Fibroblast of skin of left biceps (primary cell): ENCODE measurements around the gene CLPTM1.

ENCODE experiments used
- DNase-seq, 2 experiments: peaks; one replicate each; pipeline ENCODE4 v3.0.0-alpha.2; 2013; ENCODE audit warnings: low read depth in 2 of 2

CLPTM1 gene

DNA sequence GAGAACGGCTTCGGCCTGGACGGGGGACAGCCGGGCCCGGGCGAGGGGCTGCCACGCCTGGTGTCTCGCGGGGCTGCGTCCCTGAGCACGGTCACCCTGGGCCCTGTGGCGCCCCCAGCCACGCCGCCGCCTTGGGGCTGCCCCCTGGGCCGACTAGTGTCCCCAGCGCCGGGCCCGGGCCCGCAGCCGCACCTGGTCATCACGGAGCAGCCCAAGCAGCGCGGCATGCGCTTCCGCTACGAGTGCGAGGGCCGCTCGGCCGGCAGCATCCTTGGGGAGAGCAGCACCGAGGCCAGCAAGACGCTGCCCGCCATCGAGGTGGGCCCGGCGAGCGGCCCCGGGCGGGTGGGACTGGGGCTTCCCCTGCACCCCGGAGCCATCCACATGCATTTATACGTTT lies 56.8 kb downstream of the CLPTM1 start:
- no peak for DNase-seq

- no peak for DNase-seq
Observed at GRCh38 chr19:45016388-45017314, 61.5 kb downstream of the CLPTM1 start.

DNA sequence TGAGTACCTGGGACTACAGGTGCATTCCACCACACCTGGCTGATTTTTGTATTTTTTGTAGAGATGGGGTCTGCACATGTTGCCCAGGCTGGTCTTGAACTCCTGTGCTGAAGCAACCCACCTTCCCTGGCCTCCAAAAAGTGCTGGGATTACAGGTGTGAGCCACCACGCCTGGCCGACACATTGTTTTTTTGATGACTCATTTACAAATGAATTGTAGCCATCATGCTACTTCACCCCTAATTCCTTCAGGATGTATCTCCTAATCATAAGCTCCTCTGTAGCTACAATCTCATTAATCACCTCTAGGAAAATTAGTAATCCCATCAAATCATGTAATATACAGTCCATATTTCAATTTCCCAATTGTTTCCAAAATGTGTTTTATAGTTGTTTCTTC lies 64.0 kb downstream of the CLPTM1 start:
- DNase-seq = no peak

- no peak for DNase-seq
Observed at GRCh38 chr19:45020071-45020470, 64.9 kb downstream of the CLPTM1 start.

- no peak for DNase-seq
Observed at GRCh38 chr19:45021971-45022370, 66.8 kb downstream of the CLPTM1 start.

- DNase-seq = no peak
Observed at GRCh38 chr19:45023048-45023447, 67.9 kb downstream of the CLPTM1 start.

- DNase-seq = no peak
Observed at GRCh38 chr19:45025264-45025663, 70.1 kb downstream of the CLPTM1 start.

GRCh38 chr19:45027371-45027770 lies 72.2 kb downstream of the CLPTM1 start:
- DNase-seq = no peak

- DNase-seq = no peak
Observed at GRCh38 chr19:45030825-45031224, 75.6 kb downstream of the CLPTM1 start.

GRCh38 chr19:45032421-45032820 lies 77.2 kb downstream of the CLPTM1 start:
- DNase-seq = no peak

DNA sequence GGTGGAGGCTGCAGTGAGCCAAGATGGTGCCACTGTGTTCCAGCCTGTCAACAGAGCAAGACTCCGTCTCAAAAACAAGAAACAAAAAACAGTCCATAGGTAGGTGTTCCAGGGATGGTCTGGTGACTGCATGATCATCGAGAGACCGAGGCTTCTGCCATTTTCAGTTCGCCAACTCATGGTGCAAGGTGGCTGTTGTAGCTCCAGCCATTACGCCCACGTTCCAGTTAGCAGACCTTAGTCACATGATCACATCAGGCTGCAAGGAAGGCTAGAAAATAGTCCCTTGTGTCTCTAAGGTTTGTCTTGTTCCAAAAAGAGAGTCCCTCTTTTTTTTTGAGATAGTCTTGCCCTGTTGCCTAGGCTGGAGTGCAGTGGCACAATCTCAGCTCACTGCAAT lies 80.6 kb downstream of the CLPTM1 start:
- DNase-seq = no peak

GRCh38 chr19:45037393-45038169 lies 82.4 kb downstream of the CLPTM1 start:
- no peak for DNase-seq

DNA sequence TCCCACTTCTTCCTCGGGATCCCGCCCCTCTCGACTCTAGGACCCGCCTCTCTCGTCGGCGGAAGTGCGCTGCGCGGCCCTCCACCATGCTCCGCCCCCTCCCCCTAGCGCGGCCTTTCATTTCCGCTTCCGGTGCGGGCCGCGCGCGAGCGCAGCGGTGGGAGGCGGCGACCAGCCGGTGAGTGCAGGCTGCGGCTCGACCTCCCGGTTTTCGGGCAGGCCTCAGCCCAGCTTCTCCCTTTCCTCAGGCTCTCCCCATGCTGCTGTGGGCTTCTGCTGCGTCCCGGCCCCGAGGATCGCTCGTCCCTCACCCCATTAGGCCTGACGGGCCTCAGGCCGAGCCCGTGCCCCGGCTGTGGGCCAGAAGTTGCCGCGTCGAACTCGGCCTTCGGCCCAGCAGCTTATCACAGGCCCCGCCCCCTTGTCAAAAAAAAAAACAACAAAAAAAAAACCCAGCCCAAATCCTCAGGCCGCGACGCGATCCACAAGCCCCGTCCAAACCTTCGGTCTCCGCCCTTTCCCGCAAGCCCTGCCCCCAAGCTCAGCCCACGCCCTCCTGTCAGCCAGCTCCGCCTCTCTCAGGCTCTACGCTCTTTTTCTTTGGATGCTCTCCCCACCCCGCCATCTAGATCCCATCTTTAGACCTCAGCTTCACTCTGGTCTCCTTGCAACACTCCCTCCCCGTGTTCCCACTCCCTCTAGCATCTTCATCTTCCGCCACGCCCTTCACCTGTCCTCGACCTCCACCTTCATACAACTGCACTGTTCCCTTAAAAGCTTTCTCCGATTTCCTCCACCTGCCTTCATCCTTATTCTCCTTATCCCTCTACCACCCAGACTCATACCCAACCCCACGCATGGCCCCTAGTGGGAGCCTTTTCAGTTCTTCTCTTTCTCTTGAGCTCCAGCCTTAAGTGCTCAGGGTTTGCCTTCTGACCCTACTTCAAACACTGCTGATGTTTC lies 84.0 kb downstream of the CLPTM1 start, which contains the start of gene CLASRP:
CLASRP (plus strand) TSS at position 115 of the 963 bp plus-strand sequence. CDS start 1,168 bp downstream, outside the sequence.
- peak; percentile 67 for DNase-seq

DNA sequence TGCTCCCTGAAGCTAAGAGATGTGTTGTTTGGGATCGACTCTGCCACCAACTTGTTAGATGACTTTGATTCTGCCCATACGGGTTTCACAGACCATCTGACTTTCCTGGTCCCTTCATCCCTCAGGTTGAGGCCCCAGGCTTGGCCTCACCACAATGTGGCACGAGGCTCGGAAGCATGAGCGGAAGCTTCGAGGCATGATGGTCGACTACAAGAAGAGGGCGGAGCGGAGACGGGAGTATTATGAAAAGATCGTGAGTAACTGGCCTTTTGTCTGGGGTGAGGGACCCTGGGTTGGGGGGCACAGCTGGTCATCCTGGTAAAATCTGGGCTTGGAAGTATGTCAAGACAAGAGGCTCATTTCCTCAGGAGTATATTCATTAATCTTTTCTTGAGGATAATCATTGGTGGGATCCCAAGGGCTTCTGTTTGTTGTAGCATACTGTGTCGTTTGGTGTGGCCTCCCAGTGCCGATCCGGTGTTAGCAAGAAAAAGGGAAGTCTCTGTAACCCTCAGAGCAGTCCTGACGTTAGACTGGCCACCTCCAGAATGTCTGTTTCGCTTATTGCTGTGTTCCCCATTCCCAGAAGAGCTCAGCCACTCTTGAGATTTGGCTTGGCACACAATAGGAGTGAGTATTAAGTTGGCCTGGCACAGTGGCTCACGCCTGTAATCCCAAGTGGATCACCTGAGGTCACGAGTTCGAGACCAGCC lies 85.0 kb downstream of the CLPTM1 start:
- DNase-seq = no peak

DNA sequence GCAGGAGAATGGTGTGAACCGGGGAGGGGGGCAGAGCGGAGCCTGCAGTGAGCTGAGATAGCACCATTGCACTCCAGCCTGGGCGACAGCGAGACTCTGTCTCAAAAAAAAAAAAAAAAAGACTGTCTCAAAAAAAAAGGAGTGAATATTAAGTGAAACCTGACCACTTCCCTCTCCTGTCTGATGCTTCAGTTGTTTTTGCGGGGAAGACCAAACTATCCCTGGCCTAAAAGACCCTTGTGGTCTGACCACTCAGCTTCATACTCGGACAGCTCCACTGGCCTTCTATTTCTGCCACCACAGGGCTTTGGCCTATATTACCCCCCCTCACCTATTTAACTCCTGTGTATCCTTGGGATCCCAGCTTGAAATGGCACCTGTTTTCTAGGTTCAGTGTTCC lies 85.9 kb downstream of the CLPTM1 start:
- DNase-seq = no peak
